Measurements from ENCODE around the gene DAZAP2. TPM values are rescaled to one million over a fixed set of nuclear protein-coding genes. Genes with fewer than 3 reads are reported as not detected.

The DAZAP2 gene
- polyA plus RNA-seq, 2 of the 4 experiments (the other 2 are of a cell fraction) = 304 to 375 TPM

- peak overlapping the region; percentile 61 for H3K4me2 ChIP-seq
- DNase-seq (ENCODE audit: low read depth in 1 of 2, low spot score in 1 of 2) (no peak), ATAC-seq (no peak), FAIRE-seq (no peak)
- WGBS (ENCODE audit: missing lambda C conversion rate) = 94% methylated on average over 3 of the region's 3 CpGs
- H3K4me3 ChIP-seq = no peak overlapping the region
- peak overlapping the region in 1 of 2 experiments; percentile 44; a peak in 3 of 6 replicates for H3K27ac ChIP-seq
- ChIA-PET POLR2A (interaction anchor here (1.3 kb wide), 1 partner anchor 25 kb away, joined by 3 read pairs; the partner anchor contains the start of gene DAZAP2), CTCF (interaction anchor here (0.6 to 5.8 kb wide), 18 partner anchors 7 to 103 kb away, joined by 3 to 120 read pairs (median 4); partner anchors contain the start of genes DAZAP2, POU6F1 and SMAGP)
- H3K9me3 ChIP-seq = no peaks in the 10 kb centered on the region
- peaks cover 13% of the 10 kb centered on the region for H3K4me1 ChIP-seq
- TF ChIP-seq MAFK (IDR thresholded peaks at IDR 0.05; ENCODE audit: partially characterized antibody) (no peak), HOXB5 (CRISPR knock-in tag; IDR thresholded peaks at IDR 0.05) (no peak), CHD4 (IDR thresholded peaks at IDR 0.05; ENCODE audit: borderline replicate concordance) (no peak), BCL3 (IDR thresholded peaks at IDR 0.05) (no peak), CBX8 (IDR thresholded peaks at IDR 0.05) (no peak), NPAS2 (CRISPR knock-in tag; IDR thresholded peaks at IDR 0.05; ENCODE audit: borderline replicate concordance) (no peak), HOXB13 (CRISPR knock-in tag; IDR thresholded peaks at IDR 0.05; ENCODE audit: low read depth) (no peak), FOSB (CRISPR knock-in tag; IDR thresholded peaks at IDR 0.05) (no peak), KDM5A (IDR thresholded peaks at IDR 0.05) (no peak), PHF8 (IDR thresholded peaks at IDR 0.05; ENCODE audit: borderline replicate concordance, low read depth) (no peak), POLR2AphosphoS2 (conservative IDR thresholded peaks at IDR 0.05; ENCODE audit: low read length) (no peak), KDM1A (IDR thresholded peaks at IDR 0.05; ENCODE audit: low read depth) (no peak), TP53 (CRISPR knock-in tag; IDR thresholded peaks at IDR 0.05) (no peak), E2F6 (IDR thresholded peaks at IDR 0.05; ENCODE audit: borderline replicate concordance, low read depth) (no peak), HEYL (CRISPR knock-in tag; IDR thresholded peaks at IDR 0.05) (no peak), EHMT2 (IDR thresholded peaks at IDR 0.05; ENCODE audit: low read depth) (no peak), FOXS1 (CRISPR knock-in tag; IDR thresholded peaks at IDR 0.05) (no peak)
These were observed 24.7 kb downstream of the DAZAP2 start for GRCh38 chr12:51263341-51263740.

GRCh38 chr12:51264297-51264696, 25.7 kb downstream of the DAZAP2 start:
- Histone ChIP-seq H3K4me3 (no peak overlapping the region), H3K4me1 (peaks cover 13% of the 10 kb centered on the region), H3K4me2 (no peak overlapping the region), H3K9me3 (no peaks in the 10 kb centered on the region), H3K27ac (no peak overlapping the region)
- no peak for DNase-seq (ENCODE audit: low read depth in 1 of 2, low spot score in 1 of 2)
- TF ChIP-seq EP300 (IDR thresholded peaks at IDR 0.05) (no peak), RCOR1 (IDR thresholded peaks at IDR 0.05; ENCODE audit: low read depth, low read length) (no peak), HOXB5 (CRISPR knock-in tag; IDR thresholded peaks at IDR 0.05) (no peak), JUN (IDR thresholded peaks at IDR 0.05) (no peak), GATA3 (IDR thresholded peaks at IDR 0.05; ENCODE audit: borderline replicate concordance) (no peak), FOSB (CRISPR knock-in tag; IDR thresholded peaks at IDR 0.05) (no peak), HMGXB4 (CRISPR knock-in tag; IDR thresholded peaks at IDR 0.05; ENCODE audit: borderline replicate concordance) (no peak), CTCF (IDR thresholded peaks at IDR 0.05) (no peak), MYC (IDR thresholded peaks at IDR 0.05; ENCODE audit: borderline replicate concordance, low read length) (no peak), CHD2 (IDR thresholded peaks at IDR 0.05; ENCODE audit: low read length, partially characterized antibody) (no peak)
- whole genome bisulfite sequencing (ENCODE audit: missing lambda C conversion rate) = 99% methylated on average over 5 of the region's 5 CpGs
- no peak for FAIRE-seq
- ChIA-PET POLR2A (no interaction called here), CTCF (interaction anchor here (0.7 to 5.8 kb wide), 5 partner anchors 9 to 87 kb away, joined by 3 to 120 read pairs (median 17); partner anchors contain the start of gene POU6F1)
- ATAC-seq = no peak
